Measurements from ENCODE around the gene POLG.

DNA sequence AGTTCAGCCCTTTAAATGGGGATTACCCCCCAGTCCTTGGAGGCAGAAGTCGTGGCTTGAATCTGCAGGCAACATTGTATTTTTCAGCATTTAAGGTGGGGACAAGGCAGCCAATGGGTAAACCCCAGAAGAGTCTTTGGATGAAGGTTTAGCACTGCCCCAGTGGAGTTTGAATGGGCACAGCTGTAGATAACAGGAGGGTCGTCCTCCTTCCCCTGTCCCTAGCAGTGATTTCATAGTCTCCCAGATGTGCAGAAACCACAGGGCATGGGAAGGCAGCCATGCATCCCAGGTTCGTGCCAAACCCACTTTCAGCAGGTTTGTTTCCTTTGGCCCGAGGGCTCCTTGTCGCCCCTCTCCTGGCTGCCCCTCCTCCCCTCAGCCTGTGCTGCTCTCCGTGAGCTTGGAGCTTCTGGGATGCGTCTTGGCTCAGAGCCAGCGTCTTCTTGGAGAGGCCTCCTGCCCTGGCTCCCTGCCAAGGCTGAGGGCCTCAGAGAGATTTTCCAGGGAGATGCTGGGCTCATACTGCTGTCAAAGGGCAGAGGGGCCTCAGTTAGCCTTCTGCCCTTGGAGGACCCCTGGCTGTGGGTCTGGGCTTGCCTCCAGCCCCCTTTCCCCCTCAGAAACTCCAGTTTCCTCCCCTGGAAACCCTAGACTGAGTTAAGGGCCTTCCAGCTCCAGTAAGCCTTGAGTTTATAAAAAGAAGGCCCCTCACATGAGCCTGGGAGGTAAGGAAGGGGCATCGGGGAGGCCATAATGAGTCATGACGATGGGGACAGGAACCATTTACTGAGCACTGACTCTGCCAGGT is 48.9 kb upstream of the POLG start:
- TF ChIP-seq, protein P1, sequence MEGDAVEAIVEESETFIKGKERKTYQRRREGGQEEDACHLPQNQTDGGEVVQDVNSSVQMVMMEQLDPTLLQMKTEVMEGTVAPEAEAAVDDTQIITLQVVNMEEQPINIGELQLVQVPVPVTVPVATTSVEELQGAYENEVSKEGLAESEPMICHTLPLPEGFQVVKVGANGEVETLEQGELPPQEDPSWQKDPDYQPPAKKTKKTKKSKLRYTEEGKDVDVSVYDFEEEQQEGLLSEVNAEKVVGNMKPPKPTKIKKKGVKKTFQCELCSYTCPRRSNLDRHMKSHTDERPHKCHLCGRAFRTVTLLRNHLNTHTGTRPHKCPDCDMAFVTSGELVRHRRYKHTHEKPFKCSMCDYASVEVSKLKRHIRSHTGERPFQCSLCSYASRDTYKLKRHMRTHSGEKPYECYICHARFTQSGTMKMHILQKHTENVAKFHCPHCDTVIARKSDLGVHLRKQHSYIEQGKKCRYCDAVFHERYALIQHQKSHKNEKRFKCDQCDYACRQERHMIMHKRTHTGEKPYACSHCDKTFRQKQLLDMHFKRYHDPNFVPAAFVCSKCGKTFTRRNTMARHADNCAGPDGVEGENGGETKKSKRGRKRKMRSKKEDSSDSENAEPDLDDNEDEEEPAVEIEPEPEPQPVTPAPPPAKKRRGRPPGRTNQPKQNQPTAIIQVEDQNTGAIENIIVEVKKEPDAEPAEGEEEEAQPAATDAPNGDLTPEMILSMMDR (IDR thresholded peaks at IDR 0.05) = no peak
- TF ChIP-seq POLR2A (IDR thresholded peaks at IDR 0.05) = no peak
